Calu3 (cell line): ENCODE data around the gene NMNAT2. TPM values are rescaled to one million over a fixed set of nuclear protein-coding genes. Genes with fewer than 3 reads are reported as not detected.

Experiments
- BruUV-seq: library from RNA; stranded (reverse); fragments of 400-500 nt; replicated peaks from 2 replicates; lab custom pipeline; 2021; lab: Mats Ljungman, UMichigan
- CTCF ChIA-PET: fragments of 300-600 bp; sonication (Branson Sonifier 250); formaldehyde crosslinking; loops from one replicate; lab custom pipeline; 2022; ENCODE audit warnings: antibody characterized with exemption; lab: Charles Lee
- DNase-seq: peaks from one replicate; pipeline ENCODE4 v3.0.0; 2022
- H3K27ac Mint-ChIP-seq: one replicate; pipeline ENCODE4 v1.8.0; 2022; ENCODE audit warnings: mixed read lengths; ENCODE audit not compliant: unreplicated experiment
- H3K27me3 Mint-ChIP-seq: one replicate; pipeline ENCODE4 v1.8.0; 2022; ENCODE audit warnings: mixed read lengths; ENCODE audit not compliant: unreplicated experiment
- H3K36me3 Mint-ChIP-seq: one replicate; pipeline ENCODE4 v1.8.0; 2022; ENCODE audit warnings: mild to moderate bottlenecking, moderate library complexity, mixed read lengths; ENCODE audit not compliant: insufficient read depth, unreplicated experiment
- H3K4me1 Mint-ChIP-seq: one replicate; pipeline ENCODE4 v1.8.0; 2022; ENCODE audit warnings: mild to moderate bottlenecking, low read depth, mixed read lengths; ENCODE audit not compliant: unreplicated experiment
- H3K4me3 Mint-ChIP-seq: one replicate; pipeline ENCODE4 v1.8.0; 2022; ENCODE audit warnings: mild to moderate bottlenecking, low read depth, moderate library complexity, mixed read lengths; ENCODE audit not compliant: unreplicated experiment
- H3K9me3 Mint-ChIP-seq: one replicate; pipeline ENCODE4 v1.8.0; 2022; ENCODE audit warnings: low read depth, mixed read lengths; ENCODE audit not compliant: unreplicated experiment
- intact Hi-C: fragments of 100-400 bp; cut with micrococcal nuclease; formaldehyde crosslinking; loops from one replicate; pipeline ENCODE4 v1.10.0; 2022; ENCODE audit not compliant: unreplicated experiment
- total RNA-seq: library from RNA; stranded (reverse); gene quantifications from 2 replicates; pipeline ENCODE4 v1.2.3, GENCODE V29; 2022
- TF ChIP-seq, protein P1 (sequence below): fragments of 200-600 bp; IDR thresholded peaks from one replicate; pipeline ENCODE4 v1.8.0; 2022; ENCODE audit warnings: antibody characterized with exemption; ENCODE audit not compliant: unreplicated experiment

Gene NMNAT2
- total RNA-seq, 1 experiment from 2014 or later = 0.26 TPM

DNA sequence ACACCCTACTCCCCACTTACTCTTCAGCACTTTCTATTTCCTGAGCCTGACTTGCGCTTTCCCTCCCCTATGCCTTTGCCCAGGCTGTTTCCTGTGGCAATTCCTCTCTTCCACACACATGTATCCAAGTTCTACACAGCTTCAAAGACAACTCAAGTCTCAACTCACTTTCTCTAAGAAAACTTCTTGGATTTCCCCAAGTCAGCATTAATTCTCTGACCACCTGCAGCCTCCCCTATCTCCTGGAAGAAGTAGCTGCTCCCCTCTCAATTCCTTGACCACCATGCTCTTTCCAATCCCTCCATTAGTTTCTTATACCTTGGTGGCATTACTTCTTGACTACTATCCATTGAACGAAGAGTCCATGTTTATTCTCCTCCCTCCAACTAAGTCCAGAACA lies 42.8 kb downstream of the NMNAT2 start:
- Mint-ChIP-seq H3K27me3 (no peaks in the 10 kb centered on the region), H3K27ac (peak overlapping the region; percentile 2), H3K9me3 (no peaks in the 10 kb centered on the region), H3K4me1 (peaks cover 42% of the 10 kb centered on the region), H3K4me3 (no peak overlapping the region), H3K36me3 (no peaks in the 10 kb centered on the region)
- CTCF ChIA-PET = interaction anchor here (1.1 kb wide), 1 partner anchor 79 kb away, joined by 3 read pairs; no protein-coding TSS in a partner anchor
- intact Hi-C loops = loop anchor here (2.0 kb wide), 1 partner anchor 95 kb away; no protein-coding TSS in a partner anchor
- TF ChIP-seq, protein P1, sequence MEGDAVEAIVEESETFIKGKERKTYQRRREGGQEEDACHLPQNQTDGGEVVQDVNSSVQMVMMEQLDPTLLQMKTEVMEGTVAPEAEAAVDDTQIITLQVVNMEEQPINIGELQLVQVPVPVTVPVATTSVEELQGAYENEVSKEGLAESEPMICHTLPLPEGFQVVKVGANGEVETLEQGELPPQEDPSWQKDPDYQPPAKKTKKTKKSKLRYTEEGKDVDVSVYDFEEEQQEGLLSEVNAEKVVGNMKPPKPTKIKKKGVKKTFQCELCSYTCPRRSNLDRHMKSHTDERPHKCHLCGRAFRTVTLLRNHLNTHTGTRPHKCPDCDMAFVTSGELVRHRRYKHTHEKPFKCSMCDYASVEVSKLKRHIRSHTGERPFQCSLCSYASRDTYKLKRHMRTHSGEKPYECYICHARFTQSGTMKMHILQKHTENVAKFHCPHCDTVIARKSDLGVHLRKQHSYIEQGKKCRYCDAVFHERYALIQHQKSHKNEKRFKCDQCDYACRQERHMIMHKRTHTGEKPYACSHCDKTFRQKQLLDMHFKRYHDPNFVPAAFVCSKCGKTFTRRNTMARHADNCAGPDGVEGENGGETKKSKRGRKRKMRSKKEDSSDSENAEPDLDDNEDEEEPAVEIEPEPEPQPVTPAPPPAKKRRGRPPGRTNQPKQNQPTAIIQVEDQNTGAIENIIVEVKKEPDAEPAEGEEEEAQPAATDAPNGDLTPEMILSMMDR = no peak
- no TSS peak for BruUV-seq
- no peak for DNase-seq

DNA sequence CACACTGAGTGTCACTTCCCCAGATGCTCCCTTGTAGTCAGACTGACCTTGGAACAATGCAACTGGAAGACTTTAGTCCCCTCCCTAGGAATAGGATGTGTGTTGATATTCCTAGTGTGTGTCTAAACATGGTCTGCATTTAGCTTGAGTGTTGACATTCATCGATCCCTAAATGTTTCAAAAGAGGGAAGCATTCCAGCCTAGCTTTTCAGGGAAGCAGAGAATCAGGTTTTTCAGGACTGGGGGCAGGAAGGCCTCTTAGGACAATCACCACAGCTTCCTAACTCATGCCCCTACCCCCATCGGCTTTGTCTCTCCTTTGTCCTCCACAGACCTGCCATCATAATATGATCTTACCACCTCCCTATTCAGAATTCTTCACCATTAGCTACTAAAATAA lies 43.4 kb downstream of the NMNAT2 start:
- H3K4me1 Mint-ChIP-seq = peaks cover 47% of the 10 kb centered on the region
- CTCF ChIA-PET = interaction anchor here (0.8 to 1.1 kb wide), 2 partner anchors 79 to 93 kb away, joined by 3 to 5 read pairs; no protein-coding TSS in a partner anchor
- DNase-seq = peak; percentile 62
- intact Hi-C loops = loop anchor here (2.0 kb wide), 1 partner anchor 96 kb away; no protein-coding TSS in a partner anchor
- no peaks in the 10 kb centered on the region for H3K9me3 Mint-ChIP-seq
- no peaks in the 10 kb centered on the region for H3K36me3 Mint-ChIP-seq
- no TSS peak for BruUV-seq
- H3K27ac Mint-ChIP-seq = peak overlapping the region; percentile 2
- H3K27me3 Mint-ChIP-seq = no peaks in the 10 kb centered on the region
- H3K4me3 Mint-ChIP-seq = no peak overlapping the region
- TF ChIP-seq, protein P1 = no peak

DNA sequence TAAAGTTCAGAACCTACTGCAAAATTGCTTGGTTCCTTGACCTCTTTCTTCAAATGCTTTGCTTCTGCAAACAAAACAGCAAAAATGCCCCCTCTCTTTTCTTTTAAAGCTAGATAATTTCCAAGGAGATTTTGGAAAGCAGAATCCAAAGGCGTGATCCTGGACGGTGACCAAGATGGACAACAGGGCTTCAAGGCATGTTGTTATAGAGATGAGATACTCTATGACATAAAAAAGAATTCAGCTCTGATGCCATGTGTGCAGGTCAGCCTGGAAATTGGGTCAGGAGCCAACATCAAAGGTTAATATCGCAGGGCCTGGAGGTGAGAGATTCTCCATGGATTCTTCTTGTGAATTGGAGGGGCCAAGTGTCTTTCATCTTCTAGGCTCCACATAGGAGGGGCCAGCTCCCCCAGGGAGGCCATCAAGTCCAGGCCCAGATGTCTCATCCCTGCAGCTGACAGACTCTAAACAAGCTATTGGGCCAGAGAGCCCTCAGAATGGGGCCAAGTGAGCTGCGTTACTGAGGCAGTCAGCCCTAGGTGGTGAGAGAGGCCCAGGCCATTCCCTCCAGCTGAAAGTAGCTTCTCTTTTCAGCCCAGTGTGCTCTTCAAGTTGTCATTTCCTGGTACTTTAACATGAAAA lies 45.5 kb downstream of the NMNAT2 start:
- H3K27ac Mint-ChIP-seq = no peak overlapping the region
- H3K27me3 Mint-ChIP-seq = no peaks in the 10 kb centered on the region
- no TSS peak for BruUV-seq
- H3K4me3 Mint-ChIP-seq = no peak overlapping the region
- DNase-seq = no peak
- H3K36me3 Mint-ChIP-seq = no peaks in the 10 kb centered on the region
- peaks cover 60% of the 10 kb centered on the region for H3K4me1 Mint-ChIP-seq
- TF ChIP-seq, protein P1 = no peak
- intact Hi-C loops = no loop called here
- H3K9me3 Mint-ChIP-seq = no peaks in the 10 kb centered on the region
- CTCF ChIA-PET = no interaction called here

DNA sequence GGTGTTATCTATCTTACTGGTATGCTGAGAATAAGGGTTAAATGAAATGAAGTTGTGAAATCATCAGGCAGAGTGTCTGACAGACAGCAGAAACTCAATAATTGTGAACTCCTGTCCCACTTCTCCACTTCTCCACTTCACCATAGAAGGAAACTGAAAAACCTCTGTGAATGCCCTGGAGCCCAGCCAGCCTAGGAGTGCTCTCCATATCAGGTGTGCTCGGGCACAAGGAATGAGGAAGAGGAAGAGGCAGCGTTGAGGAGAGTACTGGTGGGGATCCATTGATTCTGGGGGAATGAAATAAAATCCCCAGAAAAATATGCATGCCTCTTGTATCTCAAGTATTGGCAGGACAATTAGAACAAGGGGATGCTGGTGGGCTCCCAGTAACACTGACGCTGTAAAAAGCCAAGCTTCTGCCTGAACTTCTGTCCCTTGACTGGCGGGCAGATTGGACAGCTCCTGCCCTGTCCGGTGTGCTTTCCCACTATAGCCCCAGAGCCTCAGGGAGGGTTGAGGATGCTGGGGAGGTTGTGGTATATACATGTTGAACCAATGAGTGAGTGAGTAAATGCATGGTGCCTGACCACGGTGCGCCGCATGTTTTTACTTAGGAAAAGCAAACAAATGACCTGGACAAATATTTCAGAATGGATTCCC lies 47.7 kb downstream of the NMNAT2 start:
- Mint-ChIP-seq H3K36me3 (no peaks in the 10 kb centered on the region), H3K9me3 (no peaks in the 10 kb centered on the region), H3K4me1 (peaks cover 56% of the 10 kb centered on the region), H3K27me3 (no peaks in the 10 kb centered on the region), H3K27ac (peak overlapping the region; percentile 72), H3K4me3 (peak overlapping the region; percentile 45)
- peak; percentile 85 for DNase-seq
- no TSS peak for BruUV-seq
- TF ChIP-seq, protein P1 = no peak
- CTCF ChIA-PET = no interaction called here
- intact Hi-C loops = loop anchor here (2.0 kb wide), 1 partner anchor 26 kb away; no protein-coding TSS in a partner anchor
